ENCODE results near the gene SPATS2.
A peak's percentile ranks its signal among the peaks of the same experiment; 100 is the strongest.

Gene SPATS2

DNA sequence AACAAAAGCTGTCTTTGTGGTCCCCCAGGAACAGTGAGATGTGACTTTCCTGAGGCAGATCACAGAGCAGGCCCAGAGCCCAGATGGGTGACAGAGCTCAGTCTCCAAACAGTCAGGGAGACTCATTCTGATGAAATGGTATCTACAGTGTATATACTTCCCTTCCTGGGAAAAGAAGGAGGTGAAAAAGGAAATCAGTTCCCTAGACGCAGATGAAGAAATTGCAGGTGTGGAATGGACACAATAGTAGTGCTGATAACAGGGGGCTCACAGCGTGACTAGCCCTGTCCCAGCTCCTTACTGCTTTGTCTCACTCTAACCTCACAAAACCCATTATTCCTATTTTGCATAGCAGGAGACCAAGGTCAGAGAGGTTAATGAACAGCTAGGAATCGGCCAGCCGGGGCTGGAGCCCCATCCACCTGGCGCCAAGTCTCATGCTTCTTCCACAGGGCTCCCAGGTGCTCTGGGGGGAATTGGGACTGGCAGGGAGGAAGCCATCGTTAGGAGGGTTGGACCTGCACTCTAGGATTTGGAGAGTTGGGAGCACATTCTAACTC lies 183.5 kb downstream of the SPATS2 start:
- TF ChIP-seq, protein P1, sequence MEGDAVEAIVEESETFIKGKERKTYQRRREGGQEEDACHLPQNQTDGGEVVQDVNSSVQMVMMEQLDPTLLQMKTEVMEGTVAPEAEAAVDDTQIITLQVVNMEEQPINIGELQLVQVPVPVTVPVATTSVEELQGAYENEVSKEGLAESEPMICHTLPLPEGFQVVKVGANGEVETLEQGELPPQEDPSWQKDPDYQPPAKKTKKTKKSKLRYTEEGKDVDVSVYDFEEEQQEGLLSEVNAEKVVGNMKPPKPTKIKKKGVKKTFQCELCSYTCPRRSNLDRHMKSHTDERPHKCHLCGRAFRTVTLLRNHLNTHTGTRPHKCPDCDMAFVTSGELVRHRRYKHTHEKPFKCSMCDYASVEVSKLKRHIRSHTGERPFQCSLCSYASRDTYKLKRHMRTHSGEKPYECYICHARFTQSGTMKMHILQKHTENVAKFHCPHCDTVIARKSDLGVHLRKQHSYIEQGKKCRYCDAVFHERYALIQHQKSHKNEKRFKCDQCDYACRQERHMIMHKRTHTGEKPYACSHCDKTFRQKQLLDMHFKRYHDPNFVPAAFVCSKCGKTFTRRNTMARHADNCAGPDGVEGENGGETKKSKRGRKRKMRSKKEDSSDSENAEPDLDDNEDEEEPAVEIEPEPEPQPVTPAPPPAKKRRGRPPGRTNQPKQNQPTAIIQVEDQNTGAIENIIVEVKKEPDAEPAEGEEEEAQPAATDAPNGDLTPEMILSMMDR (IDR thresholded peaks at IDR 0.05; ENCODE audit: borderline replicate concordance, insufficient read depth, low read depth, low read length), result no peak
- no peak overlapping the region for H3K4me3 ChIP-seq (ENCODE audit: low read depth, low read length)

DNA sequence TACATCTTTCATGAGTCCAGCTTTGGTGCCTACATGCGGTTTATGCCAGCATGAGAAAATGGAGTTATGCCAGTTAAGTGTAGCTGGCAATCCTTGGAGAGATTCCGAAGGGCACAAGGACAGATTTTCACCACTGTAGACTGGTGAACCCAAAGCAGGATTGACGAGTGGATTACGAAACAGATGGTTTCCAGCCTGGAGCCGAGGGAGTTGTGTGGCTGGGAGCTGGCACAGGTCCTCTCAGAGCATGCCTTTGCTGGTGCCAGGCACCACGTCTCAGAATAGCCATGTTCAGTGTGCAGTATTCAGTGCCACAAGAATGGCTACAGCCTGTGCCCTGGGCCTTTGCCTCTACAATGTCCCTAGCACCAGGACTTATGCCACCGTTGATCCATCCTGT lies 184.8 kb downstream of the SPATS2 start:
- TF ChIP-seq, protein P1 (IDR thresholded peaks at IDR 0.05; ENCODE audit: borderline replicate concordance, insufficient read depth, low read depth, low read length), result no peak

DNA sequence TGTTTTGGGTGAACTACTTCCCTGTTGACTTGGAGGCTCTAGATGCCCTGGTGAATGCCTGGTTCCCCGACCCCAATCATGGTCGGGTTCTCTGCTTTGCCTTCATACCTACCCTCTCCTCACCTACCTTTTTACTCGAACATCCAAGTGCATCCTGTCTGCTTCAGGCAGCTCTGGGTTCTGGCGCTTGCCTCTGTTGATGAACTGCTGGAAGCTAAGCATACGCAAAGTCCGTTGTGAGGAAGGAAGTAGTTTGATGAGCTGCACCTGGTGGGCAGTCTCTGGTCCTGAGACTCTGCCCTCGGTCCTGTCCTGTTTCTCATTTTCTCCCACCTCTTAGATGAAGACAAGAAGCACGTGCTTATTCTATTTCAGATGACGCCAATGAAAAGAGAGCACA lies 185.2 kb downstream of the SPATS2 start:
- TF ChIP-seq, protein P1 (IDR thresholded peaks at IDR 0.05; ENCODE audit: borderline replicate concordance, insufficient read depth, low read depth, low read length), result no peak
- no peak overlapping the region for H3K4me3 ChIP-seq (ENCODE audit: low read depth, low read length)

More for the DNA sequence above, 184.8 kb downstream of the SPATS2 start:
- H3K4me3 ChIP-seq (ENCODE audit: low read depth, low read length), result no peak overlapping the region

DNA sequence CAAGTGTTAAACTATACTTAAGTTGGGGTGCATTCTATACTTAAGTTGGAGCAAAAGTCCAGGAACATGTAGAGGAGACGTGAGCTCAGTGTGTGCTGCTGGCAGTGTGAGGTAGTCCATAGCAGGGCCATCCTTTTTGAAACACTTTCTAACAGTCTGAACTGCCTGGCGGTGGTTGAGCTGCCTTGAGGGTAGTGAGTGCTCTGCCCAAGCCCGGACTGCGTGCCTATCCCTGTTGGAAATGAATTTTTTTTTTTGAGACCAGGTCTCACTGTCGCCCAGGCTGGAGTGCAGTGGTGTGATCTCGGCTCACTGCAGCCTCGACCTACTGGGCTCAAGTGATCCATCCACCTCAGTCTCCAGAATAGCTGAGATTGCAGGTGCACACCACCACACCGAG lies 185.6 kb downstream of the SPATS2 start:
- TF ChIP-seq, protein P1 (IDR thresholded peaks at IDR 0.05; ENCODE audit: borderline replicate concordance, insufficient read depth, low read depth, low read length), result no peak
- no peak overlapping the region for H3K4me3 ChIP-seq (ENCODE audit: low read depth, low read length)

DNA sequence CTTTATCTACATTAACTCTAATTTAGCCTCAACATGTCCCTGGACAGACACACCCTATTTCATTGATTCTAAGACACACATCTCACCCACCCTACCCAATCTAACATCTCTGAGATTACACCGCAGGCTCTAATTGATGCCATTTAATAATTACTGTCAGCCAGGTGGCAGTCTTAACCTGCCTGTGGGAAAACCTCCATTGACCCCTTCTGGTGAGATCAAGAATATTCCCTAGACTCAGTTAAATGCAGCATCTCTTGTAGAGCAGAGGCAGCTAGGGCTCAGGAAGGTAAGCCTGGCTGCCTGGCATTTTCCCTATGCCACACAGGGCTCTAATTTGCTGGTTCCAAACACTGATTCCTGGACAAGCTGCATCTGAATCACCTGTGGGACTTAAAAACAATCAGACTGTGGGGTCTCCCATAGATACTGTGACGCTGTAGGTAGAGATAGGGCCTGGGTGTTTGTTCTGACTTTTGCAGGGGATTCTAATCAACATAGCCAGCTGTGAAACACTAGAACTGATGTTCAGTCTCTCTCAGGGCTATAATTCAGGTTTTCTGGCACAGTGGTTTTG lies 186.3 kb downstream of the SPATS2 start:
- TF ChIP-seq, protein P1 (IDR thresholded peaks at IDR 0.05; ENCODE audit: borderline replicate concordance, insufficient read depth, low read depth, low read length), result peak; percentile 50; the same call in 1 of the 2 replicates
- no peak overlapping the region for H3K4me3 ChIP-seq (ENCODE audit: low read depth, low read length)

DNA sequence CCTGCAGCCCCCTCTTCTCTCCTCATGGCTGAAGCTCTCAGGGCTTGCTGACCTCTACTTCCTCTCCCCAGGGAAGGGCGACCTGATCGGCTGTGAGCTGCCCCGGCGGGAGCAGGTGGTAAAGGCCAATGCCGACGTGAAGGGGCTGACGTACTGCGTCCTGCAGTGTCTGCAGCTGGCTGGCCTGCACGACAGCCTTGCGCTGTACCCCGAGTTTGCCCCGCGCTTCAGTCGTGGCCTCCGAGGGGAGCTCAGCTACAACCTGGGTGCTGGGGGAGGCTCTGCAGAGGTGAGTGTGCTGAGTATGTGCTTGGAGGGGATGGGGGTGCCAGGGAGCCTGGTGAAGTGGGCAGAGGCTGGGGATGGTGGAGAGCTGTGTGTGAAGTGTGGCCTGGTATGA lies 187.0 kb downstream of the SPATS2 start:
- no peak overlapping the region for H3K4me3 ChIP-seq (ENCODE audit: low read depth, low read length)
- TF ChIP-seq, protein P1 (IDR thresholded peaks at IDR 0.05; ENCODE audit: borderline replicate concordance, insufficient read depth, low read depth, low read length), result no peak

Measured in GM12875 (cell line).